Inflammatory macrophage treated with lipopolysaccharide for 4 hours (primary cell): ENCODE measurements around the gene C11orf86.
A peak's percentile ranks its signal among the peaks of the same experiment; 100 is the strongest.

Experiments
- DNase-seq: peaks from one replicate; pipeline ENCODE4 v3.0.0-alpha.2; 2020

Gene C11orf86

GRCh38 chr11:66974724-66975404 is at the start of gene C11orf86:
C11orf86 (plus strand) TSS chr11:66975304; CDS start chr11:66975363, 59 bp downstream.
- no peak for DNase-seq

- no peak for DNase-seq
These were observed 45.4 kb upstream of the C11orf86 start for GRCh38 chr11:66929753-66930152.

GRCh38 chr11:66932543-66932942 is 42.6 kb upstream of the C11orf86 start:
- no peak for DNase-seq

GRCh38 chr11:66933531-66933930 is 41.6 kb upstream of the C11orf86 start:
- peak; percentile 21 for DNase-seq

GRCh38 chr11:66934950-66935779 is 39.9 kb upstream of the C11orf86 start:
- DNase-seq, result no peak

GRCh38 chr11:66936311-66936711 is 38.8 kb upstream of the C11orf86 start:
- no peak for DNase-seq

GRCh38 chr11:66937193-66937733 is 37.8 kb upstream of the C11orf86 start:
- DNase-seq, result no peak

- peak; percentile 13 for DNase-seq
These were observed 36.4 kb upstream of the C11orf86 start for GRCh38 chr11:66938582-66939135.

GRCh38 chr11:66950112-66950535 is 25.0 kb upstream of the C11orf86 start:
- DNase-seq, result peak; percentile 39

- no peak for DNase-seq
These were observed 24.0 kb upstream of the C11orf86 start for GRCh38 chr11:66951135-66951534.

GRCh38 chr11:66951927-66952337 is 23.2 kb upstream of the C11orf86 start:
- no peak for DNase-seq

- DNase-seq, result no peak
These were observed 21.8 kb upstream of the C11orf86 start for GRCh38 chr11:66953081-66953833.

GRCh38 chr11:66956689-66957290 is 18.3 kb upstream of the C11orf86 start:
- DNase-seq, result peak; percentile 68

GRCh38 chr11:66957971-66958231 is 17.2 kb upstream of the C11orf86 start:
- no peak for DNase-seq

GRCh38 chr11:66958232-66958955 is 16.7 kb upstream of the C11orf86 start, which contains the start of gene PC:
PC (minus strand) TSS chr11:66958383; CDS start chr11:66872159, 86,224 bp downstream.
- DNase-seq, result peak; percentile 99

GRCh38 chr11:66958956-66959274 is 16.2 kb upstream of the C11orf86 start:
- DNase-seq, result peak; percentile 22

GRCh38 chr11:66961691-66962213 is 13.4 kb upstream of the C11orf86 start:
- peak; percentile 75 for DNase-seq

GRCh38 chr11:66962247-66962646 is 12.9 kb upstream of the C11orf86 start:
- no peak for DNase-seq

GRCh38 chr11:66962801-66963200 is 12.3 kb upstream of the C11orf86 start:
- DNase-seq, result no peak

GRCh38 chr11:66964495-66964894 is 10.6 kb upstream of the C11orf86 start:
- no peak for DNase-seq

- DNase-seq, result no peak
These were observed 8.8 kb upstream of the C11orf86 start for GRCh38 chr11:66966351-66966750.
